ENCODE measurements around the gene CD151.

CD151 gene

GRCh38 chr11:813456-814096 is 19.2 kb upstream of the CD151 start:
- TF ChIP-seq, protein P1, sequence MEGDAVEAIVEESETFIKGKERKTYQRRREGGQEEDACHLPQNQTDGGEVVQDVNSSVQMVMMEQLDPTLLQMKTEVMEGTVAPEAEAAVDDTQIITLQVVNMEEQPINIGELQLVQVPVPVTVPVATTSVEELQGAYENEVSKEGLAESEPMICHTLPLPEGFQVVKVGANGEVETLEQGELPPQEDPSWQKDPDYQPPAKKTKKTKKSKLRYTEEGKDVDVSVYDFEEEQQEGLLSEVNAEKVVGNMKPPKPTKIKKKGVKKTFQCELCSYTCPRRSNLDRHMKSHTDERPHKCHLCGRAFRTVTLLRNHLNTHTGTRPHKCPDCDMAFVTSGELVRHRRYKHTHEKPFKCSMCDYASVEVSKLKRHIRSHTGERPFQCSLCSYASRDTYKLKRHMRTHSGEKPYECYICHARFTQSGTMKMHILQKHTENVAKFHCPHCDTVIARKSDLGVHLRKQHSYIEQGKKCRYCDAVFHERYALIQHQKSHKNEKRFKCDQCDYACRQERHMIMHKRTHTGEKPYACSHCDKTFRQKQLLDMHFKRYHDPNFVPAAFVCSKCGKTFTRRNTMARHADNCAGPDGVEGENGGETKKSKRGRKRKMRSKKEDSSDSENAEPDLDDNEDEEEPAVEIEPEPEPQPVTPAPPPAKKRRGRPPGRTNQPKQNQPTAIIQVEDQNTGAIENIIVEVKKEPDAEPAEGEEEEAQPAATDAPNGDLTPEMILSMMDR (IDR thresholded peaks at IDR 0.05) = no peak

GRCh38 chr11:815675-816432 is 16.9 kb upstream of the CD151 start:
- TF ChIP-seq, protein P1 (IDR thresholded peaks at IDR 0.05) = no peak

- TF ChIP-seq, protein P1 (IDR thresholded peaks at IDR 0.05) = no peak
Measured at GRCh38 chr11:816433-816779, 16.3 kb upstream of the CD151 start.

GRCh38 chr11:818396-819128 is 14.2 kb upstream of the CD151 start, which contains the start of gene PNPLA2:
Gene PNPLA2, plus strand, starts transcription at chr11:818914. Its CDS starts 805 bp downstream, at chr11:819719.
- TF ChIP-seq, protein P1 (IDR thresholded peaks at IDR 0.05) = no peak

DNA sequence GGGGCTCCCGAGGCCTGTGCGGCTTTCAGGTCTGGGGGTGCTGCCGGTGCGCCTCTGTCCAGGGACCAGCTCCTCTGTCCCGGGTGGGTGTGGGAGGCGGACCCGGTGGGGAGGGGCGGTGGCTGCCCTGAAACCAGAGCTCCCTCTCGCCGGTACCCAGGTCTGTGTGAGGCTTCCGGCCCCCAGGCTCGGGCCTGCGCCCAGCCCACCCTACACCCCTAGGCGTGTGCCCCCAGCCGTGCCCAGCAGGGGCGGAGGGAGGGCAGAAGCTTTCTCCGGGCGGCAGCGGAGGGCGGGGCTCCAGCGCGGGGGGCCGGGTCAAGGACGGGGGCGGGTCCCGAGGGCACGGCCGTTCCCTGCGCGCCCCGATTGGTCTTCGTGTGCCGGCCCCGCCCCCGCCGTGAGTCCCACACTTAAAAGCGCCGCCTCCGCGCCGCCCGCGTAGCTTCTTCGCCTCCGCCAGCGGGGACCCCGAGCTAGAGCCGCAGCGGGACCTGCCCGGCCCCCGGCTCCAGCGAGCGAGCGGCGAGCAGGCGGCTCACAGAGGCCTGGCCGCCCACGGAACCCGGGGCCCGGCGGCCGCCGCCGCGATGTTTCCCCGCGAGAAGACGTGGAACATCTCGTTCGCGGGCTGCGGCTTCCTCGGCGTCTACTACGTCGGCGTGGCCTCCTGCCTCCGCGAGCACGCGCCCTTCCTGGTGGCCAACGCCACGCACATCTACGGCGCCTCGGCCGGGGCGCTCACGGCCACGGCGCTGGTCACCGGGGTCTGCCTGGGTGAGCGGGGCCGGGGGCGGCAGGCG is 13.4 kb upstream of the CD151 start:
- TF ChIP-seq, protein P1 (IDR thresholded peaks at IDR 0.05) = no peak

GRCh38 chr11:819943-820649 is 12.7 kb upstream of the CD151 start:
- TF ChIP-seq, protein P1 (IDR thresholded peaks at IDR 0.05) = no peak

Data from LNCAP (cell line).